Measurements from ENCODE around the gene CCDC178.

The CCDC178 gene

DNA sequence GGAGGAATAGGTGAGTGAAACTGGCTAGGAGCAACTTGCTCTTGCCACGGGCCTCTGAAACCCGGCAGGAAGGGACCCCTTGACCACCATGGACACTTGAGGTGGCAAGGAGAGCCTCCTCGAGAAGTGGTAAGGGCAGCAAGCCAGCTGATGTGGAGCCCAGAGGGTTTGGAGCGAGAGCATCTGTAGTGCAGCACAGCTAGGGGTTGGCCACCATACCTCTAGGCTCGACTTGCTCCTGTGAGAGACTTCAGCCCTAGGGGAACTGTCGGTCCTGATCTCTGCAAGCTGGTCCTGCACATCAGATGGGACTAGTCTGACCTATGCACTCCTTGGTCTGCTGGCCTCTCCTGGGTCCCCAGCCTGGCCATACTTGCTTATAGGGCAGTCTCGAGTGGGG, 158.4 kb downstream of the CCDC178 start:
- H2BK120ac ChIP-seq (ENCODE audit: low read depth, low read length): no peak overlapping the region
- WGBS (ENCODE audit: extremely low coverage, insufficient coverage, low lambda C conversion rate): no CpG with 5 or more reads among the region's 7 CpGs
- H2BK5ac ChIP-seq (ENCODE audit: low read length): no peak overlapping the region
- no peak for DNase-seq
- H4K5ac ChIP-seq (ENCODE audit: low read length): no peak overlapping the region
- no peak overlapping the region for H3K23ac ChIP-seq (ENCODE audit: low read length)
- H2AK5ac ChIP-seq (ENCODE audit: low read length): no peak overlapping the region
- no peaks in the 10 kb centered on the region for H3K27me3 ChIP-seq (ENCODE audit: insufficient read depth, low read length, poor library complexity)
- H3K4me3 ChIP-seq (ENCODE audit: low read length): no peak overlapping the region
- no peaks in the 10 kb centered on the region for H3K79me1 ChIP-seq (ENCODE audit: low read length)
- H3K4me2 ChIP-seq (ENCODE audit: low read length): no peak overlapping the region
- no peaks in the 10 kb centered on the region for H3K79me2 ChIP-seq (ENCODE audit: control insufficient read depth, insufficient read depth, low read length)
- H3K18ac ChIP-seq (ENCODE audit: low read length): no peak overlapping the region
- H3K9ac ChIP-seq (ENCODE audit: low read length): no peak overlapping the region
- no peak overlapping the region for H4K8ac ChIP-seq (ENCODE audit: low read depth, low read length)
- H3K4ac ChIP-seq (ENCODE audit: low read depth, low read length): no peak overlapping the region
- no peak overlapping the region for H2BK15ac ChIP-seq (replicated peaks; ENCODE audit: low read depth)
- H3K36me3 ChIP-seq (ENCODE audit: control insufficient read depth, insufficient read depth, low read length): no peaks in the 10 kb centered on the region
- H3K27ac ChIP-seq (ENCODE audit: low read depth, low read length): no peak overlapping the region
- no peaks in the 10 kb centered on the region for H3K4me1 ChIP-seq (ENCODE audit: control insufficient read depth, low read depth, low read length)
- no peak overlapping the region for H3K56ac ChIP-seq (ENCODE audit: low read length)

DNA sequence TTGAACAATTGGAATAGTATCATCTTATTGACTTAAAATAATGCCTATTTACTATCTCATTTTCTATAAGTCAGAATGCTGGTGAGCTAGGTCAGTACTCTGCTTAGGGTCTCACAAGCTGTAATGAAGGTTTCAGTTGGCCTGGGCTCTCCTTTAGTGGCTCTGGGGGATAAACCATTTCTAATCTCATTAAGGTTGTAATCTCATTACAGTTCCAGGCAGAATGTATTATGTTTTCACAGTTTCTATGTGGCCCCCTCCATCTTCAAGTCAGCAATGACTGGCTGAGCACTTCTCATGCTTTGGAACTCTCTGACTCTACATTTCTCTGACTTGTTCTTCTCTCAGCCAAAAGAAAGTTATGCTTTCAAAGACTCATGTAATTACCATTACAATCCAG, 163.1 kb downstream of the CCDC178 start:
- Histone ChIP-seq H3K27me3 (ENCODE audit: insufficient read depth, low read length, poor library complexity) (no peaks in the 10 kb centered on the region), H3K36me3 (ENCODE audit: control insufficient read depth, insufficient read depth, low read length) (no peaks in the 10 kb centered on the region), H3K56ac (ENCODE audit: low read length) (no peak overlapping the region), H3K4me1 (ENCODE audit: control insufficient read depth, low read depth, low read length) (no peaks in the 10 kb centered on the region), H3K27ac (ENCODE audit: low read depth, low read length) (no peak overlapping the region), H3K9ac (ENCODE audit: low read length) (no peak overlapping the region), H3K4ac (ENCODE audit: low read depth, low read length) (no peak overlapping the region), H2BK5ac (ENCODE audit: low read length) (no peak overlapping the region), H4K5ac (ENCODE audit: low read length) (no peak overlapping the region), H3K23ac (ENCODE audit: low read length) (no peak overlapping the region), H2BK15ac (replicated peaks; ENCODE audit: low read depth) (no peak overlapping the region), H3K4me2 (ENCODE audit: low read length) (no peak overlapping the region), H3K79me2 (ENCODE audit: control insufficient read depth, insufficient read depth, low read length) (no peaks in the 10 kb centered on the region), H4K8ac (ENCODE audit: low read depth, low read length) (no peak overlapping the region), H2BK120ac (ENCODE audit: low read depth, low read length) (no peak overlapping the region), H3K79me1 (ENCODE audit: low read length) (no peaks in the 10 kb centered on the region), H3K18ac (ENCODE audit: low read length) (no peak overlapping the region), H2AK5ac (ENCODE audit: low read length) (no peak overlapping the region), H3K4me3 (ENCODE audit: low read length) (no peak overlapping the region)
- DNase-seq: peak; percentile 23

DNA sequence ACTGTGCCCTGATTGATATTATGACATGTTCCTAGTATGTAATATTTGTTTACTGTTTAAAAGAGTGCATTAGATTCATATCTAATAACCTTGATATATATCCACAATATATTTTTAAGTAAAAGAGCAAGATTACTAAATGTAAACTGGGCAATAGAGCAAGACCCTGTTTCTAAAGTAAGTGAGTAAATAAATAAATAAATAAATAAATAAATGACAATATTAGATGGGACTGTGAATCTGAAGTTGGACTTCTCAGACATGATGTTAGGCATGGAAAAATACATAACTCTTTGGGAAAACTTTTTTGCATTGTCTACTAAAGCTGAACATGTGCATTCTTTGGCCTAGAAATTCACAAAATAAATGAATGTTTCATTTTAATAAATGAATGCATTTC, 164.7 kb downstream of the CCDC178 start:
- H3K79me1 ChIP-seq (ENCODE audit: low read length): no peaks in the 10 kb centered on the region
- H3K56ac ChIP-seq (ENCODE audit: low read length): no peak overlapping the region
- no peak overlapping the region for H2AK5ac ChIP-seq (ENCODE audit: low read length)
- no peak for DNase-seq
- H4K5ac ChIP-seq (ENCODE audit: low read length): no peak overlapping the region
- no peak overlapping the region for H2BK5ac ChIP-seq (ENCODE audit: low read length)
- no peak overlapping the region for H3K4me2 ChIP-seq (ENCODE audit: low read length)
- no peak overlapping the region for H3K27ac ChIP-seq (ENCODE audit: low read depth, low read length)
- H3K4ac ChIP-seq (ENCODE audit: low read depth, low read length): no peak overlapping the region
- H3K36me3 ChIP-seq (ENCODE audit: control insufficient read depth, insufficient read depth, low read length): no peaks in the 10 kb centered on the region
- H4K8ac ChIP-seq (ENCODE audit: low read depth, low read length): no peak overlapping the region
- no peak overlapping the region for H3K23ac ChIP-seq (ENCODE audit: low read length)
- no peak overlapping the region for H2BK15ac ChIP-seq (replicated peaks; ENCODE audit: low read depth)
- no peaks in the 10 kb centered on the region for H3K79me2 ChIP-seq (ENCODE audit: control insufficient read depth, insufficient read depth, low read length)
- H3K27me3 ChIP-seq (ENCODE audit: insufficient read depth, low read length, poor library complexity): no peaks in the 10 kb centered on the region
- no peak overlapping the region for H2BK120ac ChIP-seq (ENCODE audit: low read depth, low read length)
- no peaks in the 10 kb centered on the region for H3K4me1 ChIP-seq (ENCODE audit: control insufficient read depth, low read depth, low read length)
- no peak overlapping the region for H3K18ac ChIP-seq (ENCODE audit: low read length)
- H3K9ac ChIP-seq (ENCODE audit: low read length): no peak overlapping the region
- no peak overlapping the region for H3K4me3 ChIP-seq (ENCODE audit: low read length)

DNA sequence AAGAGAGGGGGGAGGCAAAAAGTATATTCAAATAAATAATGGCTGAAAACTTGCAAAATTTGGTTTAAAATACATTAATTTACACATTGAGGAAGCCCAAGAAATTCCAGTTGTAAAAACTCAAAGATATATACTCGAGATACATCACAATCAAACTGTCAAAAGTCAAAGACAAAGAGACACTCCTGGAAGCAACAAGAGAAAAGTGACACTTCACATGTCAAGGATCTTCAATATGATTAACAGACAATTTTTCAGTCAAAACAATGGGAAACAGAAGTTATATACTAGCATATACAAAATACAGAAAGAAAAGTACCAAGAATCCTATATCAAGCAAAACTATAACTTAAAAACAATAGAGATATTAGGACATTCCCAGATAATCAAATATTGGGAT, 170.2 kb downstream of the CCDC178 start:
- H3K79me2 ChIP-seq (ENCODE audit: control insufficient read depth, insufficient read depth, low read length): no peaks in the 10 kb centered on the region
- H3K4me3 ChIP-seq (ENCODE audit: low read length): no peak overlapping the region
- H4K8ac ChIP-seq (ENCODE audit: low read depth, low read length): no peak overlapping the region
- no peaks in the 10 kb centered on the region for H3K79me1 ChIP-seq (ENCODE audit: low read length)
- no peaks in the 10 kb centered on the region for H3K27me3 ChIP-seq (ENCODE audit: insufficient read depth, low read length, poor library complexity)
- H3K4me2 ChIP-seq (ENCODE audit: low read length): no peak overlapping the region
- H3K56ac ChIP-seq (ENCODE audit: low read length): no peak overlapping the region
- H4K5ac ChIP-seq (ENCODE audit: low read length): no peak overlapping the region
- H2BK120ac ChIP-seq (ENCODE audit: low read depth, low read length): no peak overlapping the region
- H2BK5ac ChIP-seq (ENCODE audit: low read length): no peak overlapping the region
- no peak overlapping the region for H3K9ac ChIP-seq (ENCODE audit: low read length)
- H3K18ac ChIP-seq (ENCODE audit: low read length): no peak overlapping the region
- H3K4me1 ChIP-seq (ENCODE audit: control insufficient read depth, low read depth, low read length): peaks cover 1% of the 10 kb centered on the region
- no CpG with 5 or more reads among the region's 1 CpG for WGBS (ENCODE audit: extremely low coverage, insufficient coverage, low lambda C conversion rate)
- no peak overlapping the region for H2AK5ac ChIP-seq (ENCODE audit: low read length)
- H3K23ac ChIP-seq (ENCODE audit: low read length): no peak overlapping the region
- H3K4ac ChIP-seq (ENCODE audit: low read depth, low read length): no peak overlapping the region
- no peak overlapping the region for H3K27ac ChIP-seq (ENCODE audit: low read depth, low read length)
- DNase-seq: no peak
- H2BK15ac ChIP-seq (replicated peaks; ENCODE audit: low read depth): no peak overlapping the region
- H3K36me3 ChIP-seq (ENCODE audit: control insufficient read depth, insufficient read depth, low read length): no peaks in the 10 kb centered on the region

DNA sequence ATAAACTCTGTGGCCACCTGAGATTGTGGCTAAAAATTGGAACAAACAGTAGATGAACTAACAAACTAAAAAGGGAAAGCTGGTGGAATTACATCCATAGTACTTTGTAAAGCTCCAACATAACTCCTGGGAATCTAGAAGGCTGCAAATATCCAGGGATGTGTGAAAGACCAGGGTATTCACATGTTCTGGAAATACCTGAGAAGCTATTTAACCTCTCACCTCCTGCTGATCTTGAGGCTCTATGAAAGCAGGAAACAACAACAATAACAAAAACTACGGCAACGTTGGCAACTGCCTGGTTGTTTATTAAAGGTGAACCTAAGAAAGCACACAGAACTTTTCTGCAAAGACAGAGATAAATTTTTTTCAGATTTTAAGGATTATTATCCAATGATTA, 171.3 kb downstream of the CCDC178 start:
- no peak overlapping the region for H3K4ac ChIP-seq (ENCODE audit: low read depth, low read length)
- no peak overlapping the region for H3K4me3 ChIP-seq (ENCODE audit: low read length)
- H3K4me1 ChIP-seq (ENCODE audit: control insufficient read depth, low read depth, low read length): peaks cover 1% of the 10 kb centered on the region
- no peak overlapping the region for H4K8ac ChIP-seq (ENCODE audit: low read depth, low read length)
- no peaks in the 10 kb centered on the region for H3K79me2 ChIP-seq (ENCODE audit: control insufficient read depth, insufficient read depth, low read length)
- no peak overlapping the region for H4K5ac ChIP-seq (ENCODE audit: low read length)
- H3K36me3 ChIP-seq (ENCODE audit: control insufficient read depth, insufficient read depth, low read length): no peaks in the 10 kb centered on the region
- H2AK5ac ChIP-seq (ENCODE audit: low read length): no peak overlapping the region
- H3K79me1 ChIP-seq (ENCODE audit: low read length): no peaks in the 10 kb centered on the region
- H3K9ac ChIP-seq (ENCODE audit: low read length): no peak overlapping the region
- no peak overlapping the region for H3K18ac ChIP-seq (ENCODE audit: low read length)
- WGBS (ENCODE audit: extremely low coverage, insufficient coverage, low lambda C conversion rate): no CpG with 5 or more reads among the region's 2 CpGs
- no peak overlapping the region for H3K23ac ChIP-seq (ENCODE audit: low read length)
- no peak overlapping the region for H2BK5ac ChIP-seq (ENCODE audit: low read length)
- H3K4me2 ChIP-seq (ENCODE audit: low read length): no peak overlapping the region
- peak; percentile 77 for DNase-seq
- no peak overlapping the region for H2BK15ac ChIP-seq (replicated peaks; ENCODE audit: low read depth)
- no peak overlapping the region for H3K27ac ChIP-seq (ENCODE audit: low read depth, low read length)
- H3K56ac ChIP-seq (ENCODE audit: low read length): no peak overlapping the region
- H2BK120ac ChIP-seq (ENCODE audit: low read depth, low read length): no peak overlapping the region
- H3K27me3 ChIP-seq (ENCODE audit: insufficient read depth, low read length, poor library complexity): no peaks in the 10 kb centered on the region

DNA sequence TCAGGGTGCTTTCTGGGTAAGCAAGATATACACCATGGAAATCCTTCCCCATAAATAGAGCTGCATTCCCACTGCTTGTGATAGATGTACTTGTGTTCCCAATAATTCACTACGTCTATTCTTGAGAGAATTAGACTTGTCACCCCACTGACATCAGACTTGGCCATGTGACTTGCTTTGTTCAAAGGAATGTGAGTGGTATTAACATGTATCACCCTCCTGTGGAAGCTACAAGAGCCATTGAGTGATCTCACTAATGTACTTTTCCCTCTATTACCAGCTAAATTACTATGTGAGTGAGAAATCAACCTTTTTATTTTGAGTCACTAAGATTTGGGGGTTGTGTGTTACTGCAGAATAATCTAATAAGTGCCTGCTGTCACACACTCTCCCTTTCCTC, 176.0 kb downstream of the CCDC178 start:
- DNase-seq: peak; percentile 59
- no peaks in the 10 kb centered on the region for H3K27me3 ChIP-seq (ENCODE audit: insufficient read depth, low read length, poor library complexity)
- H2BK120ac ChIP-seq (ENCODE audit: low read depth, low read length): no peak overlapping the region
- H3K79me1 ChIP-seq (ENCODE audit: low read length): no peaks in the 10 kb centered on the region
- H4K5ac ChIP-seq (ENCODE audit: low read length): no peak overlapping the region
- H2BK5ac ChIP-seq (ENCODE audit: low read length): no peak overlapping the region
- H3K79me2 ChIP-seq (ENCODE audit: control insufficient read depth, insufficient read depth, low read length): no peaks in the 10 kb centered on the region
- no peak overlapping the region for H3K27ac ChIP-seq (ENCODE audit: low read depth, low read length)
- no peaks in the 10 kb centered on the region for H3K36me3 ChIP-seq (ENCODE audit: control insufficient read depth, insufficient read depth, low read length)
- H3K4ac ChIP-seq (ENCODE audit: low read depth, low read length): no peak overlapping the region
- H4K8ac ChIP-seq (ENCODE audit: low read depth, low read length): no peak overlapping the region
- H3K56ac ChIP-seq (ENCODE audit: low read length): no peak overlapping the region
- H2BK15ac ChIP-seq (replicated peaks; ENCODE audit: low read depth): no peak overlapping the region
- no peak overlapping the region for H3K23ac ChIP-seq (ENCODE audit: low read length)
- WGBS (ENCODE audit: extremely low coverage, insufficient coverage, low lambda C conversion rate): no CpG with 5 or more reads among the region's 1 CpG
- peaks cover 1% of the 10 kb centered on the region for H3K4me1 ChIP-seq (ENCODE audit: control insufficient read depth, low read depth, low read length)
- H3K18ac ChIP-seq (ENCODE audit: low read length): no peak overlapping the region
- no peak overlapping the region for H3K4me2 ChIP-seq (ENCODE audit: low read length)
- H3K9ac ChIP-seq (ENCODE audit: low read length): no peak overlapping the region
- no peak overlapping the region for H3K4me3 ChIP-seq (ENCODE audit: low read length)
- H2AK5ac ChIP-seq (ENCODE audit: low read length): no peak overlapping the region
